ENCODE results near the gene ZNF239. TPM values are rescaled to one million over a fixed set of nuclear protein-coding genes. Genes with fewer than 3 reads are reported as not detected.
"Not testable (repeated sequence)": the region's sequence is repeated elsewhere in the genome, so short reads cannot be mapped to it uniquely, and the experiment has no call there.

The ZNF239 gene
- 1 to 10 TPM in 1 of 2 donors, under 1 TPM in 1; 0.96 to 1.1 TPM for total RNA-seq
- 2.0 to 9.7 reads per million in 2 donors for total RNA-seq

- Mint-ChIP-seq H3K27me3 (no peaks in the 10 kb centered on the region), H3K4me1 (peaks cover 17% of the 10 kb centered on the region), H3K27ac (peak within 1 kb of the TSS; percentile 87), H3K36me3 (ENCODE audit: low read depth) (peaks cover 4% of the 10 kb centered on the region), H3K4me3 (peak within 1 kb of the TSS; percentile 72)
- peak; percentile 90 for ATAC-seq
- peak; percentile 61 to 70 (median 68) for DNase-seq
- H3K9me3 ChIP-seq (ENCODE audit: control insufficient read depth, low read length, poor library complexity, severe bottlenecking), result peaks cover 2% of the 10 kb centered on the region
Measured at GRCh38 chr10:43574001-43574892, at the start of gene ZNF239. Gene ZNF239 (minus strand): TSS chr10:43574616. CDS start chr10:43558079, 16,537 bp downstream.

- no peaks in the 10 kb centered on the region for H3K27me3 Mint-ChIP-seq
- no peak for ATAC-seq
- peak overlapping the region; percentile 49 for H3K4me3 Mint-ChIP-seq
- H3K36me3 Mint-ChIP-seq (ENCODE audit: low read depth), result no peaks in the 10 kb centered on the region
- DNase-seq, result no peak
- peaks cover 8% of the 10 kb centered on the region for H3K4me1 Mint-ChIP-seq
- H3K9me3 ChIP-seq (ENCODE audit: control insufficient read depth, low read length, poor library complexity, severe bottlenecking), result peaks cover 3% of the 10 kb centered on the region
- H3K27ac Mint-ChIP-seq, result peak overlapping the region; percentile 8
Measured at GRCh38 chr10:43623351-43623750, 48.9 kb upstream of the ZNF239 start.

GRCh38 chr10:43622038-43622437 lies 47.6 kb upstream of the ZNF239 start:
- H3K36me3 Mint-ChIP-seq (ENCODE audit: low read depth), result no peaks in the 10 kb centered on the region
- no peaks in the 10 kb centered on the region for H3K27me3 Mint-ChIP-seq
- DNase-seq, result no peak
- H3K27ac Mint-ChIP-seq, result no peak overlapping the region
- H3K9me3 ChIP-seq (ENCODE audit: control insufficient read depth, low read length, poor library complexity, severe bottlenecking), result peaks cover 6% of the 10 kb centered on the region
- no peak for ATAC-seq
- H3K4me3 Mint-ChIP-seq, result peak overlapping the region; percentile 25
- H3K4me1 Mint-ChIP-seq, result peaks cover 8% of the 10 kb centered on the region

- Mint-ChIP-seq H3K27ac (no peak overlapping the region), H3K4me3 (no peak overlapping the region), H3K27me3 (no peaks in the 10 kb centered on the region), H3K4me1 (peaks cover 8% of the 10 kb centered on the region), H3K36me3 (ENCODE audit: low read depth) (peaks cover 7% of the 10 kb centered on the region)
- no peak for ATAC-seq
- H3K9me3 ChIP-seq (ENCODE audit: control insufficient read depth, low read length, poor library complexity, severe bottlenecking), result peaks cover 14% of the 10 kb centered on the region
- no peak for DNase-seq
Measured at GRCh38 chr10:43619368-43619767, 45.0 kb upstream of the ZNF239 start.

- Mint-ChIP-seq H3K27me3 (no peaks in the 10 kb centered on the region), H3K4me3 (no peak overlapping the region), H3K27ac (no peak overlapping the region), H3K4me1 (no peaks in the 10 kb centered on the region), H3K36me3 (ENCODE audit: low read depth) (peaks cover 9% of the 10 kb centered on the region)
- DNase-seq, result no peak
- ATAC-seq, result no peak
- H3K9me3 ChIP-seq (ENCODE audit: control insufficient read depth, low read length, poor library complexity, severe bottlenecking), result peaks cover 16% of the 10 kb centered on the region
Measured at GRCh38 chr10:43616697-43617370, 42.4 kb upstream of the ZNF239 start.

GRCh38 chr10:43610636-43611035 lies 36.2 kb upstream of the ZNF239 start:
- H3K9me3 ChIP-seq (ENCODE audit: control insufficient read depth, low read length, poor library complexity, severe bottlenecking), result peaks cover 2% of the 10 kb centered on the region
- DNase-seq, result no peak
- H3K27ac Mint-ChIP-seq, result no peak overlapping the region
- ATAC-seq, result no peak
- peaks cover 19% of the 10 kb centered on the region for H3K4me1 Mint-ChIP-seq
- H3K27me3 Mint-ChIP-seq, result no peaks in the 10 kb centered on the region
- no peak overlapping the region for H3K4me3 Mint-ChIP-seq
- peaks cover 13% of the 10 kb centered on the region for H3K36me3 Mint-ChIP-seq (ENCODE audit: low read depth)

- ATAC-seq, result no peak
- DNase-seq, result no peak
- no peaks in the 10 kb centered on the region for H3K27me3 Mint-ChIP-seq
- peak overlapping the region; percentile 83 for H3K27ac Mint-ChIP-seq
- H3K4me1 Mint-ChIP-seq, result peaks cover 20% of the 10 kb centered on the region
- peaks cover 9% of the 10 kb centered on the region for H3K36me3 Mint-ChIP-seq (ENCODE audit: low read depth)
- H3K9me3 ChIP-seq (ENCODE audit: control insufficient read depth, low read length, poor library complexity, severe bottlenecking), result no peaks in the 10 kb centered on the region
- H3K4me3 Mint-ChIP-seq, result peak overlapping the region; percentile 86
Measured at GRCh38 chr10:43607199-43607573, 32.8 kb upstream of the ZNF239 start.

- no peaks in the 10 kb centered on the region for H3K27me3 Mint-ChIP-seq
- no peaks in the 10 kb centered on the region for H3K9me3 ChIP-seq (ENCODE audit: control insufficient read depth, low read length, poor library complexity, severe bottlenecking)
- H3K4me3 Mint-ChIP-seq, result peak within 1 kb of the TSS; percentile 86
- peaks cover 9% of the 10 kb centered on the region for H3K36me3 Mint-ChIP-seq (ENCODE audit: low read depth)
- H3K4me1 Mint-ChIP-seq, result peaks cover 20% of the 10 kb centered on the region
- DNase-seq (peak; percentile 35 to 44 (median 39)), ATAC-seq (peak; percentile 92)
- H3K27ac Mint-ChIP-seq, result peak within 1 kb of the TSS; percentile 83
Measured at GRCh38 chr10:43606323-43607198, 32.1 kb upstream of the ZNF239 start, which contains the start of gene ZNF485. Gene ZNF485 (plus strand): TSS chr10:43606438. CDS start chr10:43607051, 613 bp downstream.

GRCh38 chr10:43605850-43606322 lies 31.5 kb upstream of the ZNF239 start:
- Mint-ChIP-seq H3K4me3 (peak overlapping the region; percentile 86), H3K27me3 (no peaks in the 10 kb centered on the region), H3K4me1 (peaks cover 20% of the 10 kb centered on the region), H3K27ac (peak overlapping the region; percentile 82), H3K36me3 (ENCODE audit: low read depth) (peaks cover 9% of the 10 kb centered on the region)
- ATAC-seq (no peak), DNase-seq (no peak)
- H3K9me3 ChIP-seq (ENCODE audit: control insufficient read depth, low read length, poor library complexity, severe bottlenecking), result no peaks in the 10 kb centered on the region

- not testable (repeated sequence) for H3K27me3 Mint-ChIP-seq; H3K9me3 ChIP-seq (ENCODE audit: control insufficient read depth, low read length, poor library complexity, severe bottlenecking); H3K27ac Mint-ChIP-seq; DNase-seq; ATAC-seq; H3K4me1 Mint-ChIP-seq; H3K36me3 Mint-ChIP-seq (ENCODE audit: low read depth); H3K4me3 Mint-ChIP-seq
Measured at GRCh38 chr10:43601576-43601975, 27.2 kb upstream of the ZNF239 start.

- Mint-ChIP-seq H3K36me3 (ENCODE audit: low read depth) (no peaks in the 10 kb centered on the region), H3K4me1 (peaks cover 18% of the 10 kb centered on the region), H3K27me3 (no peaks in the 10 kb centered on the region), H3K4me3 (no peak overlapping the region), H3K27ac (no peak overlapping the region)
- ATAC-seq (no peak), DNase-seq (no peak)
- no peaks in the 10 kb centered on the region for H3K9me3 ChIP-seq (ENCODE audit: control insufficient read depth, low read length, poor library complexity, severe bottlenecking)
Measured at GRCh38 chr10:43599333-43599732, 24.9 kb upstream of the ZNF239 start.

GRCh38 chr10:43598446-43598845 lies 24.0 kb upstream of the ZNF239 start:
- Mint-ChIP-seq H3K27ac (no peak overlapping the region), H3K4me1 (peaks cover 18% of the 10 kb centered on the region), H3K4me3 (no peak overlapping the region), H3K27me3 (no peaks in the 10 kb centered on the region), H3K36me3 (ENCODE audit: low read depth) (no peaks in the 10 kb centered on the region)
- no peaks in the 10 kb centered on the region for H3K9me3 ChIP-seq (ENCODE audit: control insufficient read depth, low read length, poor library complexity, severe bottlenecking)
- ATAC-seq (no peak), DNase-seq (no peak)
